HepG2 (cell line): Measurements from ENCODE around the gene TEX101. TPM values are rescaled to one million over a fixed set of nuclear protein-coding genes. Genes with fewer than 3 reads are reported as not detected.

Experiments
- PHF8 ChIP-seq: sonication (generic); formaldehyde crosslinking; IDR thresholded peaks from 2 replicates; pipeline ENCODE4 v1.5.0; 2020; ENCODE audit warnings: missing genetic modification reagents
- polyA plus RNA-seq, 8 experiments: library from polyadenylated mRNA; depleted of rRNA in 3 of 8; stranded (reverse) in 7 of 8; unstranded in 1 of 8; fragments of >200 nt; fragmentation: Illumina TruSeq in 4 of 8; extraction: Trizol in 4 of 8; gene quantifications; 2 replicates each; pipeline versions ENCODE4 v1.2.1 to v1.2.3, GENCODE V29; 2011 to 2016; ENCODE audit warnings: low read depth in 4 of 8, missing spikeins in 1 of 8, mixed read lengths in 1 of 8; ENCODE audit not compliant: insufficient read depth in 1 of 8
- total RNA-seq, 5 experiments: library from RNA; depleted of rRNA; stranded (reverse); fragments of >200 nt; fragmentation: Illumina TruSeq; extraction: Trizol; gene quantifications; 2 replicates each; pipeline ENCODE4 v1.2.3, GENCODE V29; 2016; ENCODE audit warnings: low read depth in 1 of 5
- TF ChIP-seq, protein P1 (sequence below): sonication (generic); formaldehyde crosslinking; IDR thresholded peaks from 2 replicates; pipeline ENCODE4 v1.5.0; 2020; ENCODE audit warnings: mild to moderate bottlenecking, missing genetic modification reagents, borderline replicate concordance

TEX101 gene
- total and polyA plus RNA-seq, 2 of the 13 experiments (the other 11 are each of a cell fraction or from before 2014, with no cell fraction given) = not detected

DNA sequence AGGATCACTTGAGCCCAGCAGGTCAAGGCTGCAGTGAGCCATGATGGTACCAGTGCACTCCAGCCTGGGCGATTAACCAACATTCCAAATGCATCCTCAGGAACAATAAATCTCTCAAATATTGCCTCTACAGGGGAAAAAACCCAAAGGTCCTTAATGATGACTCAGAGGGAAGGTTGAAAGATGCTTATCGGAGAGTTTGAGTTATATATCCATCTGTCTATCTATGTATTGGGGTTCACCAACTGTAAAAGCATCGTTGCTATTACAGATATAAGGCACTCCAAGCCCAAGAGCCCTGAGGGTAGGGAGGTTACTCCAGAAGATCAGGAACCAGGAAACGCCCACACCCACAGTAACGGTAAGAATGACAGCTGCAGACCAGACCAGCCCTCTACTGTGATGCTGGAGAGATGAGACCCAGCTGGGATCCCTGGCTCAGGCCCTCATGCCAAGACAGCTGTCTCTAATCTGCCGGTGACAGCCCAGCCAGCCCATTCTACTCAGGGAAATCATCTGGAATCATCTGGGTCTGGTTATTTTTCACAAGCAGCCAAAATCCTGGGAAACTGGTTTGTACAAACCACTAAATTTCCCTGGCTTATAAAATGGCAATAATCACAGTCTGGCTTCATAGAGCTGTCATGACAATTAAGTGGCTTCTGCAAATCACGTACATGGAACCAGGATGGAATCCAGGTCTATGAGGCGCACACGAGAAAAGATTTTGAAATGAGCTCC, 23.8 kb downstream of the TEX101 start (continued):
- TF ChIP-seq, protein P1, sequence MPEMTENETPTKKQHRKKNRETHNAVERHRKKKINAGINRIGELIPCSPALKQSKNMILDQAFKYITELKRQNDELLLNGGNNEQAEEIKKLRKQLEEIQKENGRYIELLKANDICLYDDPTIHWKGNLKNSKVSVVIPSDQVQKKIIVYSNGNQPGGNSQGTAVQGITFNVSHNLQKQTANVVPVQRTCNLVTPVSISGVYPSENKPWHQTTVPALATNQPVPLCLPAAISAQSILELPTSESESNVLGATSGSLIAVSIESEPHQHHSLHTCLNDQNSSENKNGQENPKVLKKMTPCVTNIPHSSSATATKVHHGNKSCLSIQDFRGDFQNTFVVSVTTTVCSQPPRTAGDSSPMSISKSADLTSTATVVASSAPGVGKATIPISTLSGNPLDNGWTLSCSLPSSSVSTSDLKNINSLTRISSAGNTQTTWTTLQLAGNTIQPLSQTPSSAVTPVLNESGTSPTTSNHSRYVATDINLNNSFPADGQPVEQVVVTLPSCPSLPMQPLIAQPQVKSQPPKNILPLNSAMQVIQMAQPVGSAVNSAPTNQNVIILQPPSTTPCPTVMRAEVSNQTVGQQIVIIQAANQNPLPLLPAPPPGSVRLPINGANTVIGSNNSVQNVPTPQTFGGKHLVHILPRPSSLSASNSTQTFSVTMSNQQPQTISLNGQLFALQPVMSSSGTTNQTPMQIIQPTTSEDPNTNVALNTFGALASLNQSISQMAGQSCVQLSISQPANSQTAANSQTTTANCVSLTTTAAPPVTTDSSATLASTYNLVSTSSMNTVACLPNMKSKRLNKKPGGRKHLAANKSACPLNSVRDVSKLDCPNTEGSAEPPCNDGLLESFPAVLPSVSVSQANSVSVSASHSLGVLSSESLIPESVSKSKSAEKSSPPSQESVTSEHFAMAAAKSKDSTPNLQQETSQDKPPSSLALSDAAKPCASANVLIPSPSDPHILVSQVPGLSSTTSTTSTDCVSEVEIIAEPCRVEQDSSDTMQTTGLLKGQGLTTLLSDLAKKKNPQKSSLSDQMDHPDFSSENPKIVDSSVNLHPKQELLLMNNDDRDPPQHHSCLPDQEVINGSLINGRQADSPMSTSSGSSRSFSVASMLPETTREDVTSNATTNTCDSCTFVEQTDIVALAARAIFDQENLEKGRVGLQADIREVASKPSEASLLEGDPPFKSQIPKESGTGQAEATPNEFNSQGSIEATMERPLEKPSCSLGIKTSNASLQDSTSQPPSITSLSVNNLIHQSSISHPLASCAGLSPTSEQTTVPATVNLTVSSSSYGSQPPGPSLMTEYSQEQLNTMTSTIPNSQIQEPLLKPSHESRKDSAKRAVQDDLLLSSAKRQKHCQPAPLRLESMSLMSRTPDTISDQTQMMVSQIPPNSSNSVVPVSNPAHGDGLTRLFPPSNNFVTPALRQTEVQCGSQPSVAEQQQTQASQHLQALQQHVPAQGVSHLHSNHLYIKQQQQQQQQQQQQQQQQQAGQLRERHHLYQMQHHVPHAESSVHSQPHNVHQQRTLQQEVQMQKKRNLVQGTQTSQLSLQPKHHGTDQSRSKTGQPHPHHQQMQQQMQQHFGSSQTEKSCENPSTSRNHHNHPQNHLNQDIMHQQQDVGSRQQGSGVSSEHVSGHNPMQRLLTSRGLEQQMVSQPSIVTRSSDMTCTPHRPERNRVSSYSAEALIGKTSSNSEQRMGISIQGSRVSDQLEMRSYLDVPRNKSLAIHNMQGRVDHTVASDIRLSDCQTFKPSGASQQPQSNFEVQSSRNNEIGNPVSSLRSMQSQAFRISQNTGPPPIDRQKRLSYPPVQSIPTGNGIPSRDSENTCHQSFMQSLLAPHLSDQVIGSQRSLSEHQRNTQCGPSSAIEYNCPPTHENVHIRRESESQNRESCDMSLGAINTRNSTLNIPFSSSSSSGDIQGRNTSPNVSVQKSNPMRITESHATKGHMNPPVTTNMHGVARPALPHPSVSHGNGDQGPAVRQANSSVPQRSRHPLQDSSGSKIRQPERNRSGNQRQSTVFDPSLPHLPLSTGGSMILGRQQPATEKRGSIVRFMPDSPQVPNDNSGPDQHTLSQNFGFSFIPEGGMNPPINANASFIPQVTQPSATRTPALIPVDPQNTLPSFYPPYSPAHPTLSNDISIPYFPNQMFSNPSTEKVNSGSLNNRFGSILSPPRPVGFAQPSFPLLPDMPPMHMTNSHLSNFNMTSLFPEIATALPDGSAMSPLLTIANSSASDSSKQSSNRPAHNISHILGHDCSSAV = no peak
- TF ChIP-seq PHF8 (CRISPR knock-in tag) = no peak
- TF ChIP-seq, all 625 proteins: peak for 0
